ENCODE data around the gene SBNO2.
A peak's percentile ranks its signal among the peaks of the same experiment; 100 is the strongest.

SBNO2 gene

GRCh38 chr19:1181606-1182005 is 7.5 kb upstream of the SBNO2 start:
- no peak for DNase-seq (ENCODE audit: low read depth)

GRCh38 chr19:1177322-1178114 is 3.5 kb upstream of the SBNO2 start:
- no peak overlapping the region for H3K4me3 ChIP-seq (ENCODE audit: control insufficient read depth, low read depth, low read length)
- peak; percentile 96 for DNase-seq (ENCODE audit: low read depth)
- TF ChIP-seq, protein P1, sequence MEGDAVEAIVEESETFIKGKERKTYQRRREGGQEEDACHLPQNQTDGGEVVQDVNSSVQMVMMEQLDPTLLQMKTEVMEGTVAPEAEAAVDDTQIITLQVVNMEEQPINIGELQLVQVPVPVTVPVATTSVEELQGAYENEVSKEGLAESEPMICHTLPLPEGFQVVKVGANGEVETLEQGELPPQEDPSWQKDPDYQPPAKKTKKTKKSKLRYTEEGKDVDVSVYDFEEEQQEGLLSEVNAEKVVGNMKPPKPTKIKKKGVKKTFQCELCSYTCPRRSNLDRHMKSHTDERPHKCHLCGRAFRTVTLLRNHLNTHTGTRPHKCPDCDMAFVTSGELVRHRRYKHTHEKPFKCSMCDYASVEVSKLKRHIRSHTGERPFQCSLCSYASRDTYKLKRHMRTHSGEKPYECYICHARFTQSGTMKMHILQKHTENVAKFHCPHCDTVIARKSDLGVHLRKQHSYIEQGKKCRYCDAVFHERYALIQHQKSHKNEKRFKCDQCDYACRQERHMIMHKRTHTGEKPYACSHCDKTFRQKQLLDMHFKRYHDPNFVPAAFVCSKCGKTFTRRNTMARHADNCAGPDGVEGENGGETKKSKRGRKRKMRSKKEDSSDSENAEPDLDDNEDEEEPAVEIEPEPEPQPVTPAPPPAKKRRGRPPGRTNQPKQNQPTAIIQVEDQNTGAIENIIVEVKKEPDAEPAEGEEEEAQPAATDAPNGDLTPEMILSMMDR (conservative IDR thresholded peaks at IDR 0.05; ENCODE audit: control insufficient read depth, insufficient read depth, low read depth, low read length) = peak; percentile 37

More at GRCh38 chr19:1181606-1182005, 7.5 kb upstream of the SBNO2 start:
- no peak overlapping the region for H3K4me3 ChIP-seq (ENCODE audit: control insufficient read depth, low read depth, low read length)
- TF ChIP-seq, protein P1 (conservative IDR thresholded peaks at IDR 0.05; ENCODE audit: control insufficient read depth, insufficient read depth, low read depth, low read length) = no peak

GRCh38 chr19:1173159-1173844 is 766 bp downstream of the SBNO2 start:
- DNase-seq (ENCODE audit: low read depth) = no peak
- TF ChIP-seq, protein P1 (conservative IDR thresholded peaks at IDR 0.05; ENCODE audit: control insufficient read depth, insufficient read depth, low read depth, low read length) = no peak
- peak overlapping the region; percentile 84 for H3K4me3 ChIP-seq (ENCODE audit: control insufficient read depth, low read depth, low read length)

DNA sequence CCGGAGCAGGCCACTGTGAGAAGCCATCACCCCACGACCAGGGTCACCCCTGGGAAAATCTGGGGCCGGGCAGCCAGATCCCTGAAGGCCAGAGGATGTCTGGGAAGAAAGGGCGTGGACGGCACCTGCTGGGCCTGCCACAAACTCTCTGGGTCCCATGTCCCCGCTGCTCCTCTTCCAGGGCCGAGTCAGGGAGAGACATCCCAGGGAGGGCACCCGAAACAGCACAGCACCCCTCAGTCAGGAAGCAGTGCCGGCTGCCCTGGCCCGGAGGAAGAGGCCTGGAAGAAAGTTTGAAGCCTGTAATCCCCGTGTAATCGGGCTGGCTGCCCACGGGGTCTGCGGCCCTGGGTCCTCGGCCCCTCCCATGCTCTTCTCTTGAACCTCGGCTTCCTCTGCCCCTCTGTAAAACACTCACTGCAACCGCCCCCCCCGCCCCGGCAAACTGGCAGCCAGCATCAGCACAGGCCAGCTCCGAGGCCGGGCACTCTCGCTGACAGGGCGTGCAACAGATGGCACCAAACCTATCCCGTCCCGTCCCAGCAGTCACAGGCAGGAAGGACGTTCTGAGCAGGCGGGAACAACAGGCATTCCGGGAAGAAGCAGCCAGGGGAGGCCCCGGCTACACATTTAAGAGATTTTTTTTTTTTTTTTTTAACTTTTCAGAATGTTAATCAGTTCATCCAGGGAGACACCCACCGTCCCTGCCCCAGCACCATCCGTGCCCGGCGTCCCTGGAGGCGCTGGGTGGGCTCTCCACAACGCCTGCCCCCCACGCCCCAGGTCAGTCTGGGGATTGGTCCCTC is 1.5 kb downstream of the SBNO2 start:
- H3K4me3 ChIP-seq (ENCODE audit: control insufficient read depth, low read depth, low read length) = peak overlapping the region; percentile 84
- DNase-seq (ENCODE audit: low read depth) = peak; percentile 61
- TF ChIP-seq, protein P1 (conservative IDR thresholded peaks at IDR 0.05; ENCODE audit: control insufficient read depth, insufficient read depth, low read depth, low read length) = no peak

- peak overlapping the region; percentile 84 for H3K4me3 ChIP-seq (ENCODE audit: control insufficient read depth, low read depth, low read length)
- TF ChIP-seq, protein P1 (conservative IDR thresholded peaks at IDR 0.05; ENCODE audit: control insufficient read depth, insufficient read depth, low read depth, low read length) = no peak
- no peak for DNase-seq (ENCODE audit: low read depth)
Measured at GRCh38 chr19:1171755-1172352, 2.2 kb downstream of the SBNO2 start.

All from fibroblast of mammary gland (primary cell).